Naive thymus-derived CD8-positive, alpha-beta T cell (primary cell): ENCODE measurements around the gene GRPEL1. TPM values are rescaled to one million over a fixed set of nuclear protein-coding genes. Genes with fewer than 3 reads are reported as not detected.
"Not testable (repeated sequence)": the region's sequence is repeated elsewhere in the genome, so short reads cannot be mapped to it uniquely, and the experiment has no call there.

Experiments
- ATAC-seq, 2 donors: fragments of 150-1000 bp; cut with Tn5 transposase in 1 of 2; sonication (Bioruptor Pico), chemical (Tn5 transposase) in 1 of 2; 1 replicate in 1 of 2; 2 replicates in 1 of 2; pipeline ENCODE4 v1.10.0; 2021; ENCODE audit warnings: mild to moderate bottlenecking in 2 of 2, moderate library complexity in 2 of 2
- POLR2A ChIA-PET: fragments of 350-600 bp; sonication (Branson Sonifier 250); formaldehyde crosslinking; loops from one replicate; lab custom pipeline; 2021; ENCODE audit warnings: antibody characterized with exemption; lab: Charles Lee
- DNase-seq, 10 donors: peaks; one replicate each; pipeline versions ENCODE4 v3.0.0 to v3.0.0-alpha.2; 2020 to 2022
- H3K27ac Mint-ChIP-seq, 10 donors: one replicate each; pipeline ENCODE4 v1.8.0; 2020 to 2022; ENCODE audit warnings: mild to moderate bottlenecking in 10 of 10, mixed read lengths in 10 of 10, moderate library complexity in 4 of 10, inconsistent platforms in 1 of 10
- H3K27me3 Mint-ChIP-seq, 5 donors: one replicate each; pipeline ENCODE4 v1.8.0; 2021 to 2022; ENCODE audit warnings: mixed read lengths in 5 of 5
- H3K36me3 Mint-ChIP-seq, 3 donors: one replicate each; pipeline ENCODE4 v1.8.0; 2020 to 2022; ENCODE audit warnings: mixed read lengths in 3 of 3, mild to moderate bottlenecking in 2 of 3, inconsistent platforms in 1 of 3
- H3K4me1 Mint-ChIP-seq, 4 donors: one replicate each; pipeline ENCODE4 v1.8.0; 2021 to 2022; ENCODE audit warnings: mixed read lengths in 4 of 4
- H3K4me3 Mint-ChIP-seq, 10 donors: one replicate each; pipeline ENCODE4 v1.8.0; 2020 to 2022; ENCODE audit warnings: mild to moderate bottlenecking in 10 of 10, mixed read lengths in 10 of 10, moderate library complexity in 6 of 10, inconsistent platforms in 1 of 10
- H3K9me3 Mint-ChIP-seq, 9 donors: one replicate each; pipeline ENCODE4 v1.8.0; 2020 to 2022; ENCODE audit warnings: mixed read lengths in 9 of 9, mild to moderate bottlenecking in 3 of 9, inconsistent platforms in 1 of 9, moderate library complexity in 1 of 9
- polyA plus RNA-seq, 3 donors: library from polyadenylated mRNA; unstranded; fragments of 300-500 nt; fragmentation: Illumina TruSeq; gene quantifications; one replicate each; pipeline ENCODE4 v1.2.3, GENCODE V29; 2021
- total RNA-seq, 8 experiments: library from RNA in 2 of 8; stranded (reverse) in 2 of 8; gene quantifications; one replicate each; pipeline ENCODE4 v1.2.3 and lab custom pipeline; 2021 to 2026

Gene GRPEL1
- total and polyA plus RNA-seq, 5 experiments from 2014 or later, result 31.4 to 47.6 (median 37.8) TPM

DNA sequence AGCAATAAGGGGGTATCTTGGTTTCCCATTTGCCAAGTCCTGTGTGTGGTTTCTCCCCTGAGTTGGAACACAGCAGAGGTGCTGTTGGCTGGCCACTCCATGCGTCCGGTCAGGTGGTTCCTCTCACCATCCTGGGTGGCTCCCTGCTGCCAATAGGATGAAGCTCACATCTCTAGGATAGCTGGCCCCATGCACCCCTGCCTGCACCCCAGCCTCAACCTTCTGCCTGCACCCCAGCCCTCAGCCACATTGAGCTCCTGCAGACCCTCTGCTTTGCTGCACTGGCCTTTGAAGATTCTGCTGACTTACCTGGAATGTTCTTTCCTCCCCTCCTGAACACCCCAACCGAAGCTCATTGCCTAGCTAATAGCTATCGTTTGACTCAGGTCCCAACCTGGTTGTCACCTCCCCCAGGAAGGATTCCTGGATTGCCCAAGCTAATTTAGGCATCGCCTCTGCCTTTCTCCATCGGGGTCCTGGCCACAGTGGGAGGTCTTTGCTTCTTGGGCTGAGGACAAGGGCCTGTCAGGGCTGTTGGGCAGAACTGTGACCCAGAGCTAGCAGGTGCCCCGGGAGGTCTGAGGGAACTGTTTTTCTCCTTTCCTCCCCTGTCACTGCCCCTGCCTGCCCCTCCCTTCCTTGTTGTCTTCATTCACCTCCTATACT, 36.6 kb upstream of the GRPEL1 start:
- Mint-ChIP-seq H3K36me3 (no peaks in the 10 kb centered on the region), H3K9me3 (no peaks in the 10 kb centered on the region), H3K4me3 (peak overlapping the region in 8 of 10 donors; percentile 21 to 94 (median 56)), H3K4me1 (peaks cover 11 to 26% (median 22%) of the 10 kb centered on the region in 4 donors), H3K27ac (peak overlapping the region in 2 of 10 donors; percentile 51 to 52), H3K27me3 (peaks cover 0 to 4% (median 0%) of the 10 kb centered on the region in 5 donors)
- ATAC-seq, result no peak
- POLR2A ChIA-PET, result interaction anchor here (0.9 kb wide), 1 partner anchor 37 kb away, joined by 4 read pairs; the partner anchor contains the start of gene GRPEL1
- DNase-seq, result no peak

GRCh38 chr4:7103607-7104365, 35.9 kb upstream of the GRPEL1 start:
- Mint-ChIP-seq H3K4me1 (peaks cover 11 to 26% (median 22%) of the 10 kb centered on the region in 4 donors), H3K9me3 (no peaks in the 10 kb centered on the region), H3K27ac (peak overlapping the region in 9 of 10 donors; percentile 29 to 84 (median 60)), H3K27me3 (peaks cover 0 to 4% (median 0%) of the 10 kb centered on the region in 5 donors), H3K36me3 (no peaks in the 10 kb centered on the region), H3K4me3 (peak overlapping the region; percentile 86 to 95 (median 90))
- DNase-seq (peak in 1 of 10 donors; percentile 16), ATAC-seq (peak in 1 of 2 donors; percentile 9)
- POLR2A ChIA-PET, result no interaction called here

DNA sequence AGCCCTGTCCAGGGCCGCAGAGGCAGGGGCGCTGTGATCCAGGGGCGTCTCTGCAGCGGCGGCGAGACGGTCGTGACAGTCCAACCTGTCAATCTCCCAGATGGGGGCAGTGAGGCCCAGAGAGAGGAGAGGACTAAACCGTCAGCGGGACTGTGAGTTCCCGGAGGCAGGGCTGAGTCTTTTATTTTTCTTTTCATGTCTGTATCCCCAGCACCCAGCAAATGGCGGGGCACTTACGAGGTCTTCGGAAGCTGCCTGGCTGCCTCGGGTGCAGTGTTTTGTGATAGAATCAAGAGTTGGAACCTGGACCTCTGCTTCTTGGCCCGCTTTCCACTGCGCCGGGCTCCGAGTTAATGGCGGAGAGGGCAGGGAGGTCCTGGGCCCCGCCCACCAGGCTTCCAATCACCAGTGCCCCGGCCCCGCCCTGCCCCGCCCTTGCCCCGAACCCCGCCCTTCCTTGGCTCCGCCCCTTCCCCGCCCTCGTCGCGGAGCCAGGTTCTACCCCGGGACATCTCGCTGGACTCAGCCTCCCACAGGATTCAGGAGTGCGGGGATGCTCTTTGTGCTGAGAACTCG, 35.3 kb upstream of the GRPEL1 start:
- H3K36me3 Mint-ChIP-seq, result no peaks in the 10 kb centered on the region
- DNase-seq (peak; percentile 64 to 84 (median 74)), ATAC-seq (peak; percentile 85 to 86)
- H3K9me3 Mint-ChIP-seq, result no peaks in the 10 kb centered on the region
- H3K27me3 Mint-ChIP-seq, result peaks cover 0 to 4% (median 0%) of the 10 kb centered on the region in 5 donors
- peak overlapping the region; percentile 65 to 95 (median 82) for H3K27ac Mint-ChIP-seq
- POLR2A ChIA-PET, result interaction anchor here (0.5 to 2.0 kb wide), 3 partner anchors 32 to 483 kb away, joined by 3 to 7 read pairs (median 4); partner anchors contain the start of gene GRPEL1
- peaks cover 11 to 26% (median 22%) of the 10 kb centered on the region in 4 donors for H3K4me1 Mint-ChIP-seq
- H3K4me3 Mint-ChIP-seq, result peak overlapping the region; percentile 86 to 95 (median 90)

- H3K4me1 Mint-ChIP-seq, result peaks cover 11 to 26% (median 22%) of the 10 kb centered on the region in 4 donors
- peak overlapping the region; percentile 86 to 95 (median 90) for H3K4me3 Mint-ChIP-seq
- POLR2A ChIA-PET, result interaction anchor here (0.5 to 2.0 kb wide), 3 partner anchors 32 to 483 kb away, joined by 3 to 7 read pairs (median 4); partner anchors contain the start of gene GRPEL1
- H3K36me3 Mint-ChIP-seq, H3K9me3 Mint-ChIP-seq, H3K27me3 Mint-ChIP-seq: not testable (repeated sequence)
- ATAC-seq (peak; percentile 18 to 26), DNase-seq (peak in 2 of 10 donors; percentile 7 to 24)
- peak overlapping the region in 8 of 10 donors; percentile 36 to 95 (median 84) for H3K27ac Mint-ChIP-seq
These were observed 34.6 kb upstream of the GRPEL1 start for GRCh38 chr4:7102516-7102909.

- no peaks in the 10 kb centered on the region for H3K36me3 Mint-ChIP-seq
- ATAC-seq (peak; percentile 56 to 58), DNase-seq (peak in 8 of 10 donors; percentile 21 to 48 (median 35))
- peaks cover 11 to 26% (median 22%) of the 10 kb centered on the region in 4 donors for H3K4me1 Mint-ChIP-seq
- peak overlapping the region in 9 of 10 donors; percentile 9 to 83 (median 53) for H3K27ac Mint-ChIP-seq
- peaks cover 0 to 9% (median 0%) of the 10 kb centered on the region in 5 donors for H3K27me3 Mint-ChIP-seq
- H3K9me3 Mint-ChIP-seq, result no peaks in the 10 kb centered on the region
- POLR2A ChIA-PET, result interaction anchor here (0.5 to 2.0 kb wide), 3 partner anchors 31 to 482 kb away, joined by 3 to 7 read pairs (median 4); partner anchors contain the start of gene GRPEL1
- H3K4me3 Mint-ChIP-seq, result peak overlapping the region; percentile 86 to 95 (median 90)
These were observed 34.0 kb upstream of the GRPEL1 start for GRCh38 chr4:7101692-7102515.

- Mint-ChIP-seq H3K27ac (no peak overlapping the region), H3K36me3 (peaks cover 0 to 4% (median 0%) of the 10 kb centered on the region in 3 donors), H3K27me3 (peaks cover 4 to 20% (median 18%) of the 10 kb centered on the region in 5 donors), H3K4me1 (peaks cover 0 to 5% (median 1%) of the 10 kb centered on the region in 4 donors), H3K9me3 (no peaks in the 10 kb centered on the region), H3K4me3 (no peak overlapping the region)
- no peak for DNase-seq
- ATAC-seq, result no peak
- POLR2A ChIA-PET, result no interaction called here
These were observed 28.4 kb upstream of the GRPEL1 start for GRCh38 chr4:7096236-7096635.

DNA sequence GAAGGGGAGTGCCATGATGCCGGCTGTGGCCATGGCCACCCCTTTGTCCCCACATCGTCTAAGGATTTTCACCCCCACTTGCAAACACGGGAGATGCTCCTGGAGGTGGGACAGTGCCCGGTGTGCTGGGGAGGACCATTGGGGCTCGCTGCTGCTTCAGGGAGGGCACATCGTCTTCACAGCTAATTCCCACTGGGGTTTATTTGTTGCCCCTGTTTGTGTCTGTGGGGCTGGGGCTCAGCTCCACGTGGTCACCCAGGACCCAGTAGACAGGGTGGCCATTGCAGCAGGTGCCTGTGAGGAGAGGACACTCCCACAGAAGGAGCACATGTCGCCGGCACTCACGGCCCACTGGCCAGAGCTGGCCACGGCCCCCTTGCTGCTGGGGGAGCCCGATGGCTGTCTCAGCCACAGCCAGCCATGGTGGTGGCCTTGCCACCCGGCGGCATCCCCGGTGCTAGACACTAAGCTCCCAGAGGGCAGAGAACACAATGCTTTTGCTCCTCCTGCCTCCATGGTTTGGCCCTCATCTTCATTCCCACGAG, 27.8 kb upstream of the GRPEL1 start:
- Mint-ChIP-seq H3K4me3 (no peak overlapping the region), H3K27ac (no peak overlapping the region), H3K4me1 (peaks cover 0 to 3% (median under 1%) of the 10 kb centered on the region in 4 donors), H3K9me3 (no peaks in the 10 kb centered on the region), H3K36me3 (peaks cover 0 to 4% (median 0%) of the 10 kb centered on the region in 3 donors), H3K27me3 (peaks cover 7 to 25% (median 20%) of the 10 kb centered on the region in 5 donors)
- ATAC-seq (no peak), DNase-seq (no peak)
- POLR2A ChIA-PET, result no interaction called here

GRCh38 chr4:7094916-7095315, 27.1 kb upstream of the GRPEL1 start:
- peaks cover 8 to 33% (median 18%) of the 10 kb centered on the region in 5 donors for H3K27me3 Mint-ChIP-seq
- no peak for ATAC-seq

GRCh38 chr4:7092026-7092425, 24.2 kb upstream of the GRPEL1 start:
- no peak overlapping the region for H3K27ac Mint-ChIP-seq
- ATAC-seq, result no peak
- POLR2A ChIA-PET, result no interaction called here
- DNase-seq, result no peak
- H3K9me3 Mint-ChIP-seq, result peaks cover 0 to 2% (median 0%) of the 10 kb centered on the region in 9 donors
- no peaks in the 10 kb centered on the region for H3K4me1 Mint-ChIP-seq
- no peak overlapping the region for H3K4me3 Mint-ChIP-seq
- peaks cover 8 to 36% (median 18%) of the 10 kb centered on the region in 5 donors for H3K27me3 Mint-ChIP-seq
- H3K36me3 Mint-ChIP-seq, result peaks cover 0 to 4% (median 3%) of the 10 kb centered on the region in 3 donors

More at GRCh38 chr4:7094916-7095315, 27.1 kb upstream of the GRPEL1 start:
- Mint-ChIP-seq H3K9me3 (no peaks in the 10 kb centered on the region), H3K36me3 (peaks cover 0 to 4% (median 0%) of the 10 kb centered on the region in 3 donors), H3K27ac (no peak overlapping the region), H3K4me1 (no peaks in the 10 kb centered on the region), H3K4me3 (no peak overlapping the region)
- no peak for DNase-seq
- POLR2A ChIA-PET, result no interaction called here

DNA sequence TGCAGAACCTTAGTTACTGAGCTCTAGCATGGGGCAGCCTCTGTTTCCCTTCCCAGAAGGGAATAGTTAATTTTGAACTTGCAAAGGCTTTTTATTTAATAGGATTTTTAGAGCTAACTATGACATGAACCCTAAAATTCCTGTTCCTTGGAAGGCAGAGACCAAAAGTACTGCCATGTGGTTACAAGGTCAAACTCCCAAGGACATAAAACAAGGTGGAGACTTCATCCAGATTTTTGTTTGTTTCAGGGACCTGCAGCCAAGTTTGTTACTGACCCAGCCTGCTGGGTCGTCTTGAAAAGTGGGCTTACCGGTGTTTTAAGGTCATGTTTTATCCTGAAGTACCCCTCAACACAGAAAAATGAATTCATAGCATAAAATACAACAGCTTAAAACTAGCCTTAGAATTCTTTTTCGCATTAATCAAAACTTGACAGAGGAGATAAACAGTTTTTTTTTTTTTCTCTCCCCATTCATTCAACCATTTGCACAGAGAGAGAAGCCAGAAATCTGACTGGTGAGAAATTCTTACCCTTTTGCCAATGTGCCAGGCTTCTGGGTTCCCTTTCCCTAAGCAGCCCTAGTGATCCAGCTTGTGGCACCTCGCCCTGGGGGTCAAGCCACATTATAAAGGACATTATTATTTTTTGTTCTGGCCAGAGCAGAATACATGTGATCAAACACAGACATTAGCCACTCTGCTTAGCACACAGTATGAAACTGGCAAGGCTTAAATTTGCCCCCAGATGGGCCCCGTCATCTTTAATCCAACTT, 21.5 kb upstream of the GRPEL1 start:
- Mint-ChIP-seq H3K4me1 (no peaks in the 10 kb centered on the region), H3K9me3 (peaks cover 0 to 8% (median 0%) of the 10 kb centered on the region in 9 donors), H3K36me3 (peaks cover 0 to 4% (median 3%) of the 10 kb centered on the region in 3 donors), H3K27me3 (peaks cover 11 to 52% (median 31%) of the 10 kb centered on the region in 5 donors), H3K27ac (no peak overlapping the region), H3K4me3 (no peak overlapping the region)
- ATAC-seq (no peak), DNase-seq (no peak)
- POLR2A ChIA-PET, result interaction anchor here (1.3 kb wide), 1 partner anchor 12 kb away, joined by 3 read pairs; no protein-coding TSS in a partner anchor

GRCh38 chr4:7087036-7087435, 19.2 kb upstream of the GRPEL1 start:
- H3K4me3 Mint-ChIP-seq, result no peak overlapping the region
- no peak for ATAC-seq
- no peak for DNase-seq
- no peak overlapping the region for H3K27ac Mint-ChIP-seq
- H3K9me3 Mint-ChIP-seq, result peaks cover 0 to 8% (median 0%) of the 10 kb centered on the region in 9 donors
- H3K36me3 Mint-ChIP-seq, result peaks cover 0 to 3% (median 0%) of the 10 kb centered on the region in 3 donors
- peaks cover 18 to 59% (median 40%) of the 10 kb centered on the region in 5 donors for H3K27me3 Mint-ChIP-seq
- POLR2A ChIA-PET, result no interaction called here
- no peaks in the 10 kb centered on the region for H3K4me1 Mint-ChIP-seq
